Measurements from ENCODE around the gene SOX18. TPM values are rescaled to one million over a fixed set of nuclear protein-coding genes. Genes with fewer than 3 reads are reported as not detected.

SOX18 gene
- polyA plus RNA-seq, 1 donor, result 5.3 TPM

DNA sequence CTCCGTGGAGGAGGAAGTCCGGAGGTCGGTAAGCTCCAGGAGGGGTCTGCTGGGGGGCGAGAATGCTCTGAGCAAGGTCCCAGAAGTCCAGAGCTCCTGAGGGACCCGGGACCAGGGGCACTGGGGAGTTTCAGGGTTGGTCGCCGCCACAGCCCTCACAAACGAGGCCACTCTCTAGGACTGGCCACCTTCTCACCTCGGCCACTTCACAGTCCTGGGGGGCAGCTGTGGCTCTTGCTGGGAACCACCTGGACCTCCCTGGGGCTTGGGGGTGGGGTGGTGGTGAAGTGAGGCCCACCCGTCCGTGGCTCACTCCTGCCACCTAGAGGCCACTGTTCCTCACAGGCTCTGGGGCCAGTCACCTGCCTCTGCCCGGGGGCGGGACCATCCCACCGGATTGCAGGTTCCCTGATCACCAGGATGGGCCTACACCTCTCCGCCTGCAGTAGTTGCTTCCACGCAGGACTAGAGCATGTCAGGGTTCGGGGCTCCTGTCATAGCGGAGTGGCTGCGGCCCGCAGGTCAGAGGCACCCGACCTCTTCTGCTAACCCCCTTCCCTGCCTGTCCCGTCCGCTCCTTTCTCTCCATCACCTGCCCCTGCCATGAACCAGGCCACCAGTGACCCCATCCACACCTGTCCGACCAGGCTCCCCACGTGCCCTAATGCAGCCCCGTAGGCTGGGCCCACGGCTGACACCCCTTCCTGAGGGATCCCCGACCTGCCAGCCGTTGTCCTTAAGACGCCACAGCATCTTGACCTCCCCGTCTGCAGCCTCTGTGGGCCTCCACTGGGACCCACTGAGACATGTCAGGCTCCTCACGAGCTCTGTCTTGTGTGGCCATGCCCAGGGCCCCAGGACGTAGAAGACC, 8.4 kb upstream of the SOX18 start:
- Histone ChIP-seq H3K4me1 (ENCODE audit: control insufficient read depth, insufficient read depth, low read length) (peaks cover 10% of the 10 kb centered on the region), H3K9me3 (ENCODE audit: control insufficient read depth, low read depth, low read length) (no peaks in the 10 kb centered on the region), H3K27ac (ENCODE audit: low read length) (no peak overlapping the region), H3K27me3 (ENCODE audit: control insufficient read depth, insufficient read depth, low read length) (peaks cover 50% of the 10 kb centered on the region), H3K4me3 (ENCODE audit: low read length) (no peak overlapping the region), H3K36me3 (ENCODE audit: control insufficient read depth, insufficient read depth, low read length) (no peaks in the 10 kb centered on the region)
- peak; percentile 56 to 63 for DNase-seq
- no CpG with 5 or more reads among the region's 33 CpGs for WGBS (ENCODE audit: insufficient coverage, low lambda C conversion rate)

DNA sequence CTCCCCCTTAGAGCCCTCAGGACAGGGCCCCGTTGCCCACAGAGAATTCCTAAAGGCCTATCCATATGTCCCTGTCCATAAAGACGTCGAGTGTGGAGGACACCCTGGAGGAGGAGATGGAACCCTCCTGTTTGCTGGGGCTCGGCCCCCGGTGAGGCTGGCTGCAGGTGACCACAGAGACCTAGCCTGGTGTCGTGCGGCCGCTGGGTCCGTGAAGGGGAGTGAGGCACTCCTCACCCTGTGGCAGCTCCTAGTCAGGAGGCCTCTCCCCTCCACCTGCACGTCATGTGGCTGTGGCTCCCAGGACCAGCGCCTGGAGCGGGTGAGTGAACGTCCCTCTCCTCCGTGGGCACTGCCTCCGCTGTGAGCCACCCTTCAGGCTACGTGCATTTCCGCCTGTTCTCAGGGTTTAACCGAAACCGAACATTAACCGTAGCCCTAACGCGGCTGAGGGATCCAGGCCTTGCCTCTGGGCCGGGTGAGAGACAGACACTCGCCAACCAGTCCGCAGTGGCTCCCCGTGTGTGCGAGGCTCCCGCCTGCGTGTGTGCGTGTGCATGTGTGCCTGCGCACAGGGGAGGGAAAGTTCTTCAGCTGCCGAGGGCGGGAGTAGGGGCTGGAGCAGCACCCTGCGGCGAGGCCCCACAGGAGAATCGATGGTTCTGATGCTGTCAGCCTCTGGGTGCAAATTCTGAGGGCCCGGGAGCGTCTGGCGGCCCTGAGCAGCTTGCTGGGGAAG, 7.6 kb upstream of the SOX18 start:
- H3K27ac ChIP-seq (ENCODE audit: low read length), result no peak overlapping the region
- peaks cover 3% of the 10 kb centered on the region for H3K4me1 ChIP-seq (ENCODE audit: control insufficient read depth, insufficient read depth, low read length)
- no peaks in the 10 kb centered on the region for H3K9me3 ChIP-seq (ENCODE audit: control insufficient read depth, low read depth, low read length)
- DNase-seq, result no peak
- no CpG with 5 or more reads among the region's 39 CpGs for WGBS (ENCODE audit: insufficient coverage, low lambda C conversion rate)
- H3K36me3 ChIP-seq (ENCODE audit: control insufficient read depth, insufficient read depth, low read length), result no peaks in the 10 kb centered on the region
- H3K27me3 ChIP-seq (ENCODE audit: control insufficient read depth, insufficient read depth, low read length), result peaks cover 58% of the 10 kb centered on the region
- H3K4me3 ChIP-seq (ENCODE audit: low read length), result no peak overlapping the region

DNA sequence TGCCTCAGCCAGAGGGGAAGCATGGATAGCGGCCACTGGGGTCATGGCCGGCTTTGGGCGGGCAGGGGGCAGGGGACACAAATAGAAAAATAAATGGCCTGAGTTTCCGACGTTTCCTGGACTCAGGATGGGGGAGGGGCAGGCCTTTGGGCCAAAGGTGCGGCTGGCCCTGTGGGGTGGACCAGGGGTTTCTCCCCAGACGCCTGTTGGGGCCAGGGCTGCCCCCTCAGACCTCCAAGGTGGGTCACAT, 7.1 kb upstream of the SOX18 start:
- Histone ChIP-seq H3K27me3 (ENCODE audit: control insufficient read depth, insufficient read depth, low read length) (peaks cover 63% of the 10 kb centered on the region), H3K4me1 (ENCODE audit: control insufficient read depth, insufficient read depth, low read length) (peaks cover 2% of the 10 kb centered on the region), H3K4me3 (ENCODE audit: low read length) (no peak overlapping the region), H3K9me3 (ENCODE audit: control insufficient read depth, low read depth, low read length) (no peaks in the 10 kb centered on the region), H3K36me3 (ENCODE audit: control insufficient read depth, insufficient read depth, low read length) (no peaks in the 10 kb centered on the region), H3K27ac (ENCODE audit: low read length) (no peak overlapping the region)
- WGBS (ENCODE audit: insufficient coverage, low lambda C conversion rate), result no CpG with 5 or more reads among the region's 7 CpGs
- no peak for DNase-seq

DNA sequence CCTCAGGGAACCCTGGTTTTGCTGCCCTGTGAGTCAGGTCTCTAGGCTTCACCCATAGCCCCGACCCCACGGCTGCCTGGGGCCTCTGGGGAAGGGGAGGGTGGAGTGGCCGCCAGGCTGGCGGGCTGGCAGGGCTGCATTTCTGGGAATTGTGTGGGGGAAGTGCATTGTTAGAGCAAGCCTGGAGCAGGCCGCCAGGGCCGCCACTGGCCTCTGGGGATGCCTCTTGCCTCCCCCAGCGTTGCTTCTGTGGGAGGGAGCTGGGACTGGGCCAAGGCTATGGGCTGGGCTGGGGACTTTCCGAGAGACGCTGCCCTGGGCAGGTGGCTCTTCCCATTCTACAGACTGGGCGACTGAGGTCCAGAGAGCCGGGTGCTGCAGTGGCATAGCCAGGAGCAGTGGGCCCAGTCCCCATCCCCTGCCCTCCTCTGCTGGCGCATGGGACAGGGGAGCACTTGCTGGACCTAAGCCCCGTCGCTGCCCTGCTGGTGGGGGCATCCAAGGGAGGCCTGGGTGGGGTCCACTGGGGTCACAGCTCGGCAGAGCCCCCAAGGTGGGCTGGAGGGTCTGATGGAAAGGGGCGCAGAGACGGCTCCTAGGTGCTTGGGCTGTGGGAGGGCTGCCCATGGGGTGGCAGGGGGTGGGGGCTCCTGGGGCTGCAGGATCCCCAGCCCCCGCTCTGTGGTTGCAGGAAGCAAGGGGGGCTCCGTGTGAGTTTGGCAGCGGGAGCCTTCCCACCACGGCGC, 6.6 kb upstream of the SOX18 start:
- Histone ChIP-seq H3K27me3 (ENCODE audit: control insufficient read depth, insufficient read depth, low read length) (peaks cover 67% of the 10 kb centered on the region), H3K9me3 (ENCODE audit: control insufficient read depth, low read depth, low read length) (no peaks in the 10 kb centered on the region), H3K27ac (ENCODE audit: low read length) (no peak overlapping the region), H3K4me1 (ENCODE audit: control insufficient read depth, insufficient read depth, low read length) (peaks cover 2% of the 10 kb centered on the region), H3K36me3 (ENCODE audit: control insufficient read depth, insufficient read depth, low read length) (no peaks in the 10 kb centered on the region), H3K4me3 (ENCODE audit: low read length) (no peak overlapping the region)
- DNase-seq, result no peak
- WGBS (ENCODE audit: insufficient coverage, low lambda C conversion rate), result no CpG with 5 or more reads among the region's 22 CpGs

DNA sequence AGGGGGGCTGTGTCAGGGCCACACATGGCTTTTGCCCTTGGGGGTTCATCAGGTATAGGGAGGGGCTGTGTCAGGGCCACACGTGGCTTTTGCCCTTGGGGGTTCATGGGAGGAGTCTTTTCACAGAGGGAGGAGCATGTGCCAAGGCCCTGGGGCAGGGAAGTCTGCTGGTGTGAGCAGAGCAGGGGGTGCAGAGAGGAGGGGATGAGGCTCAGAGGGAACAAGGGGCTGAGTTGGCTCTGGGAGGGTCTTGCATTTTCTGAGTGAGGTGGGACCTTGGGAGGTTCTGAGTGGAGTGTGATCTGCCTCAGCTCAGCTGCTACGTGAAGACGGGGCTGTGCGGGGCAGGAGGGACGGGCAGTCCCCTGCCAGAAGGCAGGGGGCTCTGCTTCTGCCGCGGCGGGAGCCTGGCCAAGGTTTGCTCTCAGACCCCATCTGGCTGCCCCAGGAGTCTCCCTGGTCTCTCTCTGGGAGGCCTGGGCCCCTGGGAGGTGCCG, 6.0 kb upstream of the SOX18 start:
- Histone ChIP-seq H3K4me1 (ENCODE audit: control insufficient read depth, insufficient read depth, low read length) (peaks cover 2% of the 10 kb centered on the region), H3K9me3 (ENCODE audit: control insufficient read depth, low read depth, low read length) (no peaks in the 10 kb centered on the region), H3K27ac (ENCODE audit: low read length) (no peak overlapping the region), H3K36me3 (ENCODE audit: control insufficient read depth, insufficient read depth, low read length) (no peaks in the 10 kb centered on the region), H3K27me3 (ENCODE audit: control insufficient read depth, insufficient read depth, low read length) (peaks cover 74% of the 10 kb centered on the region), H3K4me3 (ENCODE audit: low read length) (no peak overlapping the region)
- no peak for DNase-seq
- no CpG with 5 or more reads among the region's 9 CpGs for WGBS (ENCODE audit: insufficient coverage, low lambda C conversion rate)

DNA sequence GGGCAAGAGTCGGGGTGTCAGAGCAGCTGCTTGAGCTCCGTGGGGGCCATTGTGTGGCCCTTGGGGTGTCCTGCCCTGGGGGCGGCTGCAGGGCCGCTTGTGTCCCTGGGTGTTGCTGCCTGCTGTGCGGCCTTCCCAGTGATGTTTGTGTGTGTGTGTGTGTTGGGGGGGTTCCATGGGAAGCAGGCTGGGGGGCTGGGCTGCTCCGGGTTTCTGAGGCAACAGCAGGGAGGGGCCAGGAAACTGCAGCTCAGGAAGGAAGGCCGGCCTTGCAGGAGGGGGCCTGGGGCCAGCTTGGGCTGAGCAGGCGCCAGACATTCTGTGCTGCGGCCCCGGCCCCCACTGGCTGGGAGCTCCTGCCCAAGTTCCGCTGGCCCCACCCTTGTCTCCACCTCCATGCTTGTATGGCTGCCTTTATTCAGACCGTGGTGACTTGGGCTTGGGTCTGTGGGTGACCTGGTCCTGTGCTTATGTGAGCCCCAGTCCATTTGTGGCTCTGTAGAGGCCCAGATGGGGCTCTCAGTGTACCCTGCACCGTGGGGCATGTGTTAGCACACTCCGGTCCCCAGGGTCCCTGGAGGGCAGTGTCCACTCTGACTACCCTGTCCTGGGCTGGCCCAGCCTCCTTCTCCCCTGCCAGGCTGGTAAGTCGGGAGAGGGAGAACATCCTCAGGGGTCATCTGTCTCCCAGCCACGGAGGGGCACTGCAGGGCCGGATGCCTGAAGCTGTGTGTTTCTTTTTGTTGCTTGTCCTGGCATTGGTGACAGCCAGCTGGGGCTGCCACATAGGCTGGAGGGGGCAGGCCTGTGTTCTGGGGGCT, 4.6 kb upstream of the SOX18 start:
- peaks cover 3% of the 10 kb centered on the region for H3K9me3 ChIP-seq (ENCODE audit: control insufficient read depth, low read depth, low read length)
- H3K27ac ChIP-seq (ENCODE audit: low read length), result no peak overlapping the region
- peak; percentile 43 to 44 for DNase-seq
- H3K4me3 ChIP-seq (ENCODE audit: low read length), result no peak overlapping the region
- H3K4me1 ChIP-seq (ENCODE audit: control insufficient read depth, insufficient read depth, low read length), result peaks cover 2% of the 10 kb centered on the region
- WGBS (ENCODE audit: insufficient coverage, low lambda C conversion rate), result no CpG with 5 or more reads among the region's 17 CpGs
- no peaks in the 10 kb centered on the region for H3K36me3 ChIP-seq (ENCODE audit: control insufficient read depth, insufficient read depth, low read length)
- H3K27me3 ChIP-seq (ENCODE audit: control insufficient read depth, insufficient read depth, low read length), result peaks cover 83% of the 10 kb centered on the region

DNA sequence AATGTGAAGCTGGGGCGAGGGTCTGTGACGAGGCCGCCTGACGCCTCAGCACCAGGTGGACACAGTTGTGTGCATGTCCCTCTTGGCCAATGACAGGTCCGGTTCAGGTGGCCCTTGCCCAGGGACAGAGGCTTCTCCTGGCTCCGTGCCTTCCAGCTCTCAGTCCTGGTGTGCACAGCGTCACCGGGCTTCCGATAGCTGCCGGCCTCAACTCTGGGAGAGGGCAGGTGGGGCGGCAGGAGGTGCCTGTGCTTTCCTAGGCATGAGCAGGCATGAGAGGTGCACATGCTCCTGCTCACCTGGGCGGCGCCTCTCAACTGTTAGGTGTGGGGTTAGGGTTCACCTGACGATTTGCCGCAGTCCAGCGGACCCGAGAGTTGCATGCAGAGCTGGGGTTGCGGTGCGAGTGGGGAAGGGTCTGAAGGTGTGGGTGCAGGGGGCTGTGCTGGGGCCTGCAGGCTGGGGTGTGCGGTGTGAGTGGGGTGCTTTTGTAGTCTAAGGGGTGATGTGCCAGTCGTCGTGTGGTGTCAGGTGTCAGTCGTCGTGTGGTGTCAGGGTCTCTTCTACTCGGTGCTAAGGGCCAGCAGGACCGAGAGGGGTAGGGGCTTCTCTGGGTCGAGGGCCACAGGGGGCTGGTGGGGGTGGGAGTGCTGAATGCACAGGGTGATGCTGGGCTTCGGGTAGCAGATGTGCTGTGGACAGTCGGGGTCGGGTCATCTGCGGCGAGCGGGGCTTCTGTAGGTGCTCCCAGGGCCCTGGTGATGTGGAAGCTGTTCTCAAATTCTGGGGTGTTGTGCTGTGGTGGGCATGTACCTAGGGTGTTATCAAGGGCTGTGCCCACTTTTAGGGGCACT, 3.8 kb upstream of the SOX18 start:
- H3K9me3 ChIP-seq (ENCODE audit: control insufficient read depth, low read depth, low read length), result peaks cover 3% of the 10 kb centered on the region
- no CpG with 5 or more reads among the region's 33 CpGs for WGBS (ENCODE audit: insufficient coverage, low lambda C conversion rate)
- no peak overlapping the region for H3K4me3 ChIP-seq (ENCODE audit: low read length)
- peaks cover 79% of the 10 kb centered on the region for H3K27me3 ChIP-seq (ENCODE audit: control insufficient read depth, insufficient read depth, low read length)
- no peak overlapping the region for H3K27ac ChIP-seq (ENCODE audit: low read length)
- peaks cover 2% of the 10 kb centered on the region for H3K4me1 ChIP-seq (ENCODE audit: control insufficient read depth, insufficient read depth, low read length)
- no peaks in the 10 kb centered on the region for H3K36me3 ChIP-seq (ENCODE audit: control insufficient read depth, insufficient read depth, low read length)
- DNase-seq, result no peak

DNA sequence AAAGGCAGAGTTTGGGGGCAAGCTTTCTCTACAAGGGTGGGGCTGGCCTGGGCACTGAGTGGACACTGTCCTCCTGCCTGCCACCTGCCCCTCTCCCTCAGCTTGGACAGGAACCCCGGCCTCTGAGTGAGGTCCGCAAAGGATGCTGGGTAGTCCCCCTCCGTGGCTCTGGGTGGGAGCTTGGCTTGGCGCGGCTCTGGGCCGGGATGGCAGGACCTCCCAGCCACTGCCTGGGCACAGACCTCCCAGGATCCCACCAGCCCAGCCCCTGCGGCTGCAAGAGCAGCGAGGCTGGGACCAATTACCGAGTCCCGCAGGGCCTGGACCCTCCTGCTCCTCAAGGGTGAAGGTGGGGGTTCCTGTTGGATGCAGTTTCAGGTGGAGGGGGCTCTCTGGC, 2.9 kb upstream of the SOX18 start:
- DNase-seq, result no peak
- Histone ChIP-seq H3K27ac (ENCODE audit: low read length) (no peak overlapping the region), H3K36me3 (ENCODE audit: control insufficient read depth, insufficient read depth, low read length) (no peaks in the 10 kb centered on the region), H3K4me1 (ENCODE audit: control insufficient read depth, insufficient read depth, low read length) (peaks cover 2% of the 10 kb centered on the region), H3K27me3 (ENCODE audit: control insufficient read depth, insufficient read depth, low read length) (peaks cover 83% of the 10 kb centered on the region), H3K9me3 (ENCODE audit: control insufficient read depth, low read depth, low read length) (peaks cover 8% of the 10 kb centered on the region), H3K4me3 (ENCODE audit: low read length) (no peak overlapping the region)
- no CpG with 5 or more reads among the region's 10 CpGs for WGBS (ENCODE audit: insufficient coverage, low lambda C conversion rate)

DNA sequence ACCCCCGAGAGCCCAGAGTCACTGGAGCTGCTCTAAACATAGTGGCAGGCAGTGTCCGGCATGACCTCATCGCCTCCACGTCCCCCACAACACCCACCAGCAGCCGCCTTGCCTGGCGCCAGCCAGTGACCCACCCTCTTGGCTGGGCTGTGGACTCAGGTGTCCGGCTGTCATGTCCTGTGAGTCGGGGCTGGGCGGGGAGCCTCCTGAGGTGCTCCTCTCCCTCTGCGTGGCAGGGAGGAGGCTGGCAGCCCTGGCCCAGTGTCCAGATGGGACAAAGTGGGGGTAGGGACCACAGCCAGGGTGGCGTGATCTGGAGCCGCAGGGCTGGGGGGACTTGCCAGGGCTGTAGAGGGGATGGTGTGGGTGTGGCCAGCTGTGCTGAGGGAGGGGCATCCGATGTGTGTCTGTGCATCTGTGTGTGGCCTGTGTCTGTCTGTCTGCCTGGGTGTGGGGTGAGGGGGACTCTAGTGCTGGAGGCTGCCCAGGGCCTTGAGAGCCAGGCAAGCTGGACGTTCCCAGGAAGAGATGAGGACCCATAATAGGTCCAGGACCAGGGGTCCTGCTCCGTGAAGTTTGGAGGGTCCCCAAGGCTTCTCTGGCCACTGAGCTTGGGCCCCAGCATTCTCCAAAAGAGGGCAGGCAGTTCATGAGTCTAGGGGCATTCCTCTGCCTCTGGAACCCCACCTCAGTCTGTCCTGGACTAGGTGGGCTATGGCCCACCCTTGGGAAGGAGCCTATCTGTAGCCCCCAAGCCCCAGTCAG, 2.3 kb upstream of the SOX18 start:
- peaks cover 83% of the 10 kb centered on the region for H3K27me3 ChIP-seq (ENCODE audit: control insufficient read depth, insufficient read depth, low read length)
- H3K4me3 ChIP-seq (ENCODE audit: low read length), result no peak overlapping the region
- no CpG with 5 or more reads among the region's 15 CpGs for WGBS (ENCODE audit: insufficient coverage, low lambda C conversion rate)
- H3K9me3 ChIP-seq (ENCODE audit: control insufficient read depth, low read depth, low read length), result peaks cover 8% of the 10 kb centered on the region
- peaks cover 2% of the 10 kb centered on the region for H3K4me1 ChIP-seq (ENCODE audit: control insufficient read depth, insufficient read depth, low read length)
- H3K36me3 ChIP-seq (ENCODE audit: control insufficient read depth, insufficient read depth, low read length), result no peaks in the 10 kb centered on the region
- H3K27ac ChIP-seq (ENCODE audit: low read length), result no peak overlapping the region
- DNase-seq, result no peak

All from large intestine (tissue), 3 donors.